HepG2 (cell line): ENCODE results near the gene IGLON5. TPM values are rescaled to one million over a fixed set of nuclear protein-coding genes. Genes with fewer than 3 reads are reported as not detected.

Experiments used
- ATAC-seq: fragments of 200-7000 bp; cut with Tn5 transposase; 3 replicates; pipeline ENCODE4 v1.9.1; 2020; ENCODE audit warnings: mild to moderate bottlenecking, moderate library complexity
- BruUV-seq: library from RNA; stranded (reverse); fragments of 400-500 nt; replicated peaks from 2 replicates; lab custom pipeline; 2021; lab: Mats Ljungman, UMichigan
- CTCF ChIA-PET: fragments of 300-600 bp; formaldehyde crosslinking; extraction: SDS; loops from one replicate; lab custom pipeline; 2021; ENCODE audit warnings: low total read pairs, inconsistent platforms, low intra/inter-chr PET ratio; lab: Yijun Ruan, JAX
- POLR2A ChIA-PET: fragments of 350-600 bp; sonication (Branson Sonifier 250); formaldehyde crosslinking; loops from one replicate; lab custom pipeline; 2020; ENCODE audit warnings: antibody characterized with exemption, inconsistent platforms; lab: Yijun Ruan, JAX
- DNase-seq: peaks from one replicate; pipeline ENCODE4 v3.0.0-alpha.2; 2015; ENCODE audit warnings: low spot score
- FAIRE-seq: peaks from 3 replicates; lab custom pipeline; 2011; peaks lifted over from hg19 to GRCh38; lab: Jason Lieb, UNC
- H2AFZ ChIP-seq: one replicate; pipeline ENCODE4 v1.6.1; 2011; ENCODE audit warnings: low read length, inconsistent platforms
- H3K27ac ChIP-seq: fragments of 300-600 bp; 3 replicates; pipeline ENCODE4 v1.8.0; 2011; ENCODE audit warnings: mixed run types, mild to moderate bottlenecking, mixed read lengths, low read length, inconsistent platforms; ENCODE audit not compliant: insufficient read depth; ENCODE audit errors: extremely low read length
- H3K27me3 ChIP-seq, 2 experiments: fragments of 200-600 bp in 1 of 2; 2 replicates in 1 of 2; 3 replicates in 1 of 2; pipeline versions ENCODE4 v1.6.0 to v1.8.0; 2011; ENCODE audit warnings: low read length in 2 of 2, mild to moderate bottlenecking in 2 of 2, moderate library complexity in 2 of 2, inconsistent platforms in 1 of 2; ENCODE audit not compliant: insufficient read depth in 2 of 2, control insufficient read depth in 1 of 2
- H3K36me3 ChIP-seq, 2 experiments: fragments of 200-600 bp in 1 of 2; replicated peaks in 1 of 2; 2 replicates in 1 of 2; 3 replicates in 1 of 2; pipeline versions ENCODE4 v1.5.1 to v1.8.0; 2011; ENCODE audit warnings: low read length in 2 of 2, inconsistent platforms in 1 of 2; ENCODE audit not compliant: insufficient read depth in 2 of 2, control insufficient read depth in 1 of 2
- H3K4me1 ChIP-seq: 2 replicates; pipeline ENCODE4 v1.5.1; 2012; ENCODE audit warnings: low read length, inconsistent platforms; ENCODE audit not compliant: insufficient read depth
- H3K4me2 ChIP-seq: 2 replicates; pipeline ENCODE4 v1.6.0; 2011; ENCODE audit warnings: low read depth, low read length, inconsistent platforms
- H3K4me3 ChIP-seq, 3 experiments: fragments of 200-600 bp in 1 of 3; sonication (generic), shearing (Covaris generic) in 1 of 3; replicated peaks in 1 of 3; 2 replicates each; pipeline ENCODE4 v1.5.1; 2011 to 2016; ENCODE audit warnings: low read length in 3 of 3, inconsistent platforms in 2 of 3, low read depth in 2 of 3, mild to moderate bottlenecking in 2 of 3, control low read depth in 1 of 3, mixed read lengths in 1 of 3; ENCODE audit not compliant: insufficient read depth in 1 of 3
- H3K79me2 ChIP-seq: one replicate; pipeline ENCODE4 v1.6.1; 2011; ENCODE audit warnings: low read length, inconsistent platforms; ENCODE audit not compliant: insufficient read depth
- H3K9ac ChIP-seq: 2 replicates; pipeline ENCODE4 v1.6.0; 2011; ENCODE audit warnings: mild to moderate bottlenecking, low read depth, low read length, inconsistent platforms; ENCODE audit not compliant: insufficient read depth
- H3K9me3 ChIP-seq: 2 replicates; pipeline ENCODE4 v1.5.1; 2012; ENCODE audit warnings: mild to moderate bottlenecking, low read length
- H4K20me1 ChIP-seq: 2 replicates; pipeline ENCODE4 v1.6.0; 2011; ENCODE audit warnings: inconsistent platforms, mild to moderate bottlenecking, low read length, moderate library complexity; ENCODE audit not compliant: insufficient read depth
- ATM ChIP-seq: fragments of 450-650 bp; IDR thresholded peaks from 2 replicates; pipeline ENCODE4 v1.7.1; 2017; ENCODE audit warnings: mild to moderate bottlenecking, borderline replicate concordance
- ETV6 ChIP-seq: sonication (generic); formaldehyde crosslinking; conservative IDR thresholded peaks from 2 replicates; pipeline ENCODE4 v1.4.0; 2020; ENCODE audit warnings: missing genetic modification reagents
- GTF2F1 ChIP-seq: fragments of 150-350 bp; IDR thresholded peaks from 2 replicates; pipeline ENCODE4 v1.6.1; 2014; ENCODE audit warnings: low read length
- HHEX ChIP-seq: IDR thresholded peaks from 2 replicates; pipeline ENCODE4 v1.6.1; 2016; ENCODE audit warnings: control low read depth
- HMG20A ChIP-seq: IDR thresholded peaks from 2 replicates; pipeline ENCODE4 v1.6.1; 2016; ENCODE audit warnings: borderline replicate concordance
- MEIS2 ChIP-seq: sonication (generic); formaldehyde crosslinking; IDR thresholded peaks from 2 replicates; pipeline ENCODE4 v1.9.0; 2021; ENCODE audit warnings: mild to moderate bottlenecking, missing genetic modification reagents
- NFE2L2 ChIP-seq: fragments of 150-350 bp; IDR thresholded peaks from 2 replicates; pipeline ENCODE4 v1.6.1; 2014; ENCODE audit warnings: low read length
- NFKBIZ ChIP-seq: IDR thresholded peaks from 2 replicates; pipeline ENCODE4 v1.6.1; 2018; ENCODE audit warnings: missing genetic modification reagents, missing compliant biosample characterization
- NFRKB ChIP-seq: fragments of 450-650 bp; IDR thresholded peaks from 2 replicates; pipeline ENCODE4 v1.6.1; 2017
- NFYB ChIP-seq: sonication (generic); formaldehyde crosslinking; IDR thresholded peaks from 2 replicates; pipeline ENCODE4 v1.4.0; 2020; ENCODE audit warnings: missing genetic modification reagents
- NR2F6 ChIP-seq, 2 experiments: IDR thresholded peaks; 2 replicates each; pipeline ENCODE4 v1.6.1; 2016; ENCODE audit warnings: antibody characterized with exemption in 1 of 2, mild to moderate bottlenecking in 1 of 2
- POLR2AphosphoS5 ChIP-seq: IDR thresholded peaks from 2 replicates; pipeline ENCODE4 v1.6.1; 2012; ENCODE audit warnings: low read depth, low read length
- POLR2G ChIP-seq: fragments of 200-400 bp; formaldehyde crosslinking; IDR thresholded peaks from 2 replicates; pipeline ENCODE4 v1.6.1; 2018; ENCODE audit warnings: mild to moderate bottlenecking, low read depth, low read length, moderate library complexity
- PTBP1 ChIP-seq: fragments of 200-400 bp; formaldehyde crosslinking; IDR thresholded peaks from 2 replicates; pipeline ENCODE4 v1.6.1; 2018; ENCODE audit warnings: low read length, low read depth; ENCODE audit not compliant: poor library complexity, severe bottlenecking
- ZMYM4 ChIP-seq: sonication (generic); formaldehyde crosslinking; IDR thresholded peaks from 2 replicates; pipeline ENCODE4 v1.8.1; 2023; ENCODE audit warnings: mild to moderate bottlenecking, missing genetic modification reagents
- ZNF256 ChIP-seq: sonication (generic); formaldehyde crosslinking; conservative IDR thresholded peaks from 2 replicates; pipeline ENCODE4 v1.4.0; 2020; ENCODE audit warnings: missing genetic modification reagents
- ZNF264 ChIP-seq: sonication (generic); formaldehyde crosslinking; IDR thresholded peaks from 2 replicates; pipeline ENCODE4 v1.4.0; 2020; ENCODE audit warnings: missing genetic modification reagents
- ZNF484 ChIP-seq: sonication (generic); formaldehyde crosslinking; IDR thresholded peaks from 2 replicates; pipeline ENCODE4 v1.5.1; 2020; ENCODE audit warnings: mild to moderate bottlenecking, low read depth, missing genetic modification reagents, borderline replicate concordance
- ZNF782 ChIP-seq: sonication (generic); formaldehyde crosslinking; IDR thresholded peaks from 2 replicates; pipeline ENCODE4 v1.4.0; 2020; ENCODE audit warnings: missing genetic modification reagents, mild to moderate bottlenecking, borderline replicate concordance
- WGBS: methylation state at CpG from one replicate; pipeline ENCODE4 v1.1.6; 2017; ENCODE audit warnings: low lambda C conversion rate; 5-methylcytosine and 5-hydroxymethylcytosine counted together
- in situ Hi-C: cut with HindIII; loops from 2 replicates; pipeline ENCODE4 v1.10.0; 2017; ENCODE audit warnings: low pct_unique_long_range_greater_than_20kb; ENCODE audit not compliant: extremely low pct_ligation_motif_present
- intact Hi-C: fragments of 100-400 bp; cut with micrococcal nuclease; formaldehyde crosslinking; loops from one replicate; pipeline ENCODE4 v1.10.0; 2022; ENCODE audit not compliant: unreplicated experiment
- polyA plus RNA-seq, 8 experiments: library from polyadenylated mRNA; depleted of rRNA in 3 of 8; stranded (reverse) in 7 of 8; unstranded in 1 of 8; fragments of >200 nt; fragmentation: Illumina TruSeq in 4 of 8; extraction: Trizol in 4 of 8; gene quantifications; 2 replicates each; pipeline versions ENCODE4 v1.2.1 to v1.2.3, GENCODE V29; 2011 to 2016; ENCODE audit warnings: low read depth in 4 of 8, missing spikeins in 1 of 8, mixed read lengths in 1 of 8; ENCODE audit not compliant: insufficient read depth in 1 of 8
- total RNA-seq, 5 experiments: library from RNA; depleted of rRNA; stranded (reverse); fragments of >200 nt; fragmentation: Illumina TruSeq; extraction: Trizol; gene quantifications; 2 replicates each; pipeline ENCODE4 v1.2.3, GENCODE V29; 2016; ENCODE audit warnings: low read depth in 1 of 5
- TF ChIP-seq, protein P1 (sequence below): sonication (generic); formaldehyde crosslinking; IDR thresholded peaks from 2 replicates; pipeline ENCODE4 v1.5.0; 2020; ENCODE audit warnings: missing genetic modification reagents
- TF ChIP-seq, protein P2 (sequence below): sonication (generic); formaldehyde crosslinking; IDR thresholded peaks from 2 replicates; pipeline ENCODE4 v1.5.0; 2020; ENCODE audit warnings: mild to moderate bottlenecking, missing genetic modification reagents
- TF ChIP-seq, protein P3 (sequence below): sonication (generic); formaldehyde crosslinking; conservative IDR thresholded peaks from 2 replicates; pipeline ENCODE4 v1.4.0; 2020; ENCODE audit warnings: missing genetic modification reagents

The IGLON5 gene
- total and polyA plus RNA-seq, 2 of the 13 experiments (the other 11 are each of a cell fraction or from before 2014, with no cell fraction given): 0.04 to 5.7 TPM

DNA sequence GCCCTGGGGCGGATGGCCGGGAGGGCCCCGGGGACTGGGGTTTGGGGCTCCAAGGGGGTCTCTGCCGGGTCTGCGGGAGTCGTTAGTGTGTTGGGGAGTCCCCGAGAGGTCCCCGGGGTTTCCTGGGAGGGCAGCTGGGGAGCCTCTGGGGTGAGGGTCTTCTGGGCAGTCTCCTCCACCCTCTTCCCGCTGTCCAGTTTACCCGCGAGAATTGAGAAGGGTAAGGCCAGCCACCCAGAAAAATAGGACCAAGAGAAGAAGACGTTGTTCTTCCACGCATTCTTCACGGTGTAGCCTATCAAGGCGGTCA lies 55.8 kb downstream of the IGLON5 start:
- Histone ChIP-seq H3K4me2 (peak overlapping the region; percentile 93), H4K20me1 (no peaks in the 10 kb centered on the region), H3K27me3 (peaks cover 0 to 7% of the 10 kb centered on the region in 2 experiments; a peak in 2 of 5 replicates), H3K27ac (peak overlapping the region; percentile 100), H3K79me2 (peaks cover 37% of the 10 kb centered on the region), H3K4me1 (peaks cover 50% of the 10 kb centered on the region), H3K36me3 (no peaks in the 10 kb centered on the region), H2AFZ (no peak overlapping the region), H3K9me3 (no peaks in the 10 kb centered on the region), H3K4me3 (peak overlapping the region; percentile 80 to 94 (median 94)), H3K9ac (peak overlapping the region; percentile 99)
- BruUV-seq: no TSS peak
- in situ Hi-C loops: no loop called here
- CTCF ChIA-PET: interaction anchor here (0.6 kb wide), 1 partner anchor 28 kb away, joined by 3 read pairs; no protein-coding TSS in a partner anchor
- WGBS: 3% methylated on average over 8 of the region's 15 CpGs
- intact Hi-C loops: loop anchor here (1.0 kb wide), 2 partner anchors 13 to 40 kb away; no protein-coding TSS in a partner anchor
- ATAC-seq (no peak; the same call in 2 of the 3 replicates), DNase-seq (no peak), FAIRE-seq (no peak)
- POLR2A ChIA-PET: interaction anchor here (1.1 to 2.3 kb wide), 15 partner anchors 10 to 106 kb away, joined by 3 to 91 read pairs (median 9); partner anchors contain the start of genes LIM2 and VSIG10L
- no peak; the same call in 1 of the 2 replicates for TF ChIP-seq ETV6 (CRISPR knock-in tag)
- TF ChIP-seq ZMYM4 (CRISPR knock-in tag): no peak
- TF ChIP-seq NFE2L2: no peak
- peak; percentile 82 for TF ChIP-seq POLR2AphosphoS5
- TF ChIP-seq, protein P1, sequence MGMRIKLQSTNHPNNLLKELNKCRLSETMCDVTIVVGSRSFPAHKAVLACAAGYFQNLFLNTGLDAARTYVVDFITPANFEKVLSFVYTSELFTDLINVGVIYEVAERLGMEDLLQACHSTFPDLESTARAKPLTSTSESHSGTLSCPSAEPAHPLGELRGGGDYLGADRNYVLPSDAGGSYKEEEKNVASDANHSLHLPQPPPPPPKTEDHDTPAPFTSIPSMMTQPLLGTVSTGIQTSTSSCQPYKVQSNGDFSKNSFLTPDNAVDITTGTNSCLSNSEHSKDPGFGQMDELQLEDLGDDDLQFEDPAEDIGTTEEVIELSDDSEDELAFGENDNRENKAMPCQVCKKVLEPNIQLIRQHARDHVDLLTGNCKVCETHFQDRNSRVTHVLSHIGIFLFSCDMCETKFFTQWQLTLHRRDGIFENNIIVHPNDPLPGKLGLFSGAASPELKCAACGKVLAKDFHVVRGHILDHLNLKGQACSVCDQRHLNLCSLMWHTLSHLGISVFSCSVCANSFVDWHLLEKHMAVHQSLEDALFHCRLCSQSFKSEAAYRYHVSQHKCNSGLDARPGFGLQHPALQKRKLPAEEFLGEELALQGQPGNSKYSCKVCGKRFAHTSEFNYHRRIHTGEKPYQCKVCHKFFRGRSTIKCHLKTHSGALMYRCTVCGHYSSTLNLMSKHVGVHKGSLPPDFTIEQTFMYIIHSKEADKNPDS (CRISPR knock-in tag): no peak
- no peak for TF ChIP-seq NFRKB
- peak; percentile 5 for TF ChIP-seq PTBP1
- peak; percentile 83; the same call in 1 of the 2 replicates for TF ChIP-seq POLR2G
- 0 out of 2 replicates have a peak, but pooled peaks have one; percentile 77 for TF ChIP-seq ZNF256 (CRISPR knock-in tag)
- TF ChIP-seq ZNF782 (CRISPR knock-in tag): no peak
- TF ChIP-seq ZNF264 (CRISPR knock-in tag): peak; percentile 70
- peak; percentile 55; the same call in 1 of the 2 replicates for TF ChIP-seq MEIS2 (CRISPR knock-in tag)
- no peak for TF ChIP-seq ZNF484 (CRISPR knock-in tag)
- no peak for TF ChIP-seq HHEX
- TF ChIP-seq, protein P2, sequence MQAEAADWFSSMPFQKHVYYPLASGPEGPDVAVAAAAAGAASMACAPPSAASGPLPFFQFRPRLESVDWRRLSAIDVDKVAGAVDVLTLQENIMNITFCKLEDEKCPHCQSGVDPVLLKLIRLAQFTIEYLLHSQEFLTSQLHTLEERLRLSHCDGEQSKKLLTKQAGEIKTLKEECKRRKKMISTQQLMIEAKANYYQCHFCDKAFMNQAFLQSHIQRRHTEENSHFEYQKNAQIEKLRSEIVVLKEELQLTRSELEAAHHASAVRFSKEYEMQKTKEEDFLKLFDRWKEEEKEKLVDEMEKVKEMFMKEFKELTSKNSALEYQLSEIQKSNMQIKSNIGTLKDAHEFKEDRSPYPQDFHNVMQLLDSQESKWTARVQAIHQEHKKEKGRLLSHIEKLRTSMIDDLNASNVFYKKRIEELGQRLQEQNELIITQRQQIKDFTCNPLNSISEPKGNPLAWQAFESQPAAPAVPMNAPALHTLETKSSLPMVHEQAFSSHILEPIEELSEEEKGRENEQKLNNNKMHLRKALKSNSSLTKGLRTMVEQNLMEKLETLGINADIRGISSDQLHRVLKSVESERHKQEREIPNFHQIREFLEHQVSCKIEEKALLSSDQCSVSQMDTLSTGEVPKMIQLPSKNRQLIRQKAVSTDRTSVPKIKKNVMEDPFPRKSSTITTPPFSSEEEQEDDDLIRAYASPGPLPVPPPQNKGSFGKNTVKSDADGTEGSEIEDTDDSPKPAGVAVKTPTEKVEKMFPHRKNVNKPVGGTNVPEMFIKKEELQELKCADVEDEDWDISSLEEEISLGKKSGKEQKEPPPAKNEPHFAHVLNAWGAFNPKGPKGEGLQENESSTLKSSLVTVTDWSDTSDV: no peak
- TF ChIP-seq NFKBIZ (CRISPR knock-in tag): 0 out of 2 replicates have a peak, but pooled peaks have one; percentile 13
- TF ChIP-seq, protein P3, sequence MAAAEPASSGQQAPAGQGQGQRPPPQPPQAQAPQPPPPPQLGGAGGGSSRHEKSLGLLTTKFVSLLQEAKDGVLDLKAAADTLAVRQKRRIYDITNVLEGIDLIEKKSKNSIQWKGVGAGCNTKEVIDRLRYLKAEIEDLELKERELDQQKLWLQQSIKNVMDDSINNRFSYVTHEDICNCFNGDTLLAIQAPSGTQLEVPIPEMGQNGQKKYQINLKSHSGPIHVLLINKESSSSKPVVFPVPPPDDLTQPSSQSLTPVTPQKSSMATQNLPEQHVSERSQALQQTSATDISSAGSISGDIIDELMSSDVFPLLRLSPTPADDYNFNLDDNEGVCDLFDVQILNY (CRISPR knock-in tag): no peak
- TF ChIP-seq HMG20A (CRISPR knock-in tag): no peak
- no peak for TF ChIP-seq NR2F6 (IDR thresholded peaks at IDR 0.05)
- peak; percentile 5; the same call in 1 of the 2 replicates for TF ChIP-seq NR2F6 (CRISPR knock-in tag; IDR thresholded peaks at IDR 0.05)
- TF ChIP-seq NFYB (CRISPR knock-in tag): peak; percentile 19; the same call in 1 of the 2 replicates
- no peak for TF ChIP-seq GTF2F1
- TF ChIP-seq ATM: no peak
